Suppressor macrophage treated with lipopolysaccharide for 4 hours (primary cell): ENCODE data around the gene TMEM214.
"Not testable (repeated sequence)": the region's sequence is repeated elsewhere in the genome, so short reads cannot be mapped to it uniquely, and the experiment has no call there.

Experiments
- DNase-seq: peaks from one replicate; pipeline ENCODE4 v3.0.0-alpha.2; 2020

TMEM214 gene

DNA sequence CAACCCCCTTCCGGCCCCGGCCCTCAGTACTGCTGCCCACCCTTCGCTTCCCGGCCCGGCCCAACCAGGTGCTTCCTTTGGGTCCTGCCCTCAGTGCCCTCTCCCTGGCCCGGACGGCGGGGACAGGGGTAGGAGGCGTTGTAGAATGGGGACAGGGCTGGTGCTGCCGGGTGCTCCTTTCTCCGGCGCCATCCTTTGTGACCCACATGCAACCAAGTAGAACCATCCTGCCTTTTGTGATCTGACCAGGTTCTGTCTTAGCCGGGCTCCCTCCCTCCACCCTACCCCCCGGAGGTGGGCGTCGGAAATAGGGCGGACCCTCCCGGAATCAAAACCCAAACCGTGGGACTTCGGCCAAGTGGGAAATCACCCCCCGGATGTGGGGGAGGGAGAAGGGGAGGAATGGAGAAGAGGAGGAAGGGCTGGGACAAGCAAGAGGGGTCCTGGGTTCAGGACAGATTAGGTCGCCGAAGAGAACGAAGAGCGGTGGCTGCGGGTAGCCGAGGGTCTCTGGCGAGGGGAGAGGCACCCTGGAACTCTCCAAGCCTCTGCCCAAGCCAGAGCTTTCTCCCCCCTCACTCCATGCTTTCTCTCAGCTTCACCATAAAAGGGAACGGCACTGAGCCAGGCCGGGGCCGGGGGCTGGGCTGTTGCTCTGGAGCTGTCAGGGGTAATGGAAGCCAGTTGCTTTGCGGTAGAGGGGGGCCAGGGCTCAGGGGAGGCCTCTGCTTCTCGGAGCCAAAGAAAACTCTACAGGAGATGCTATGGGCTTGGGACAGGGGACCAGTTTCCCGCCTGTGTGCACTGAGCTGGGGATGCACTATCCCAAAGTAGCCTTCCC lies 39.4 kb downstream of the TMEM214 start:
- DNase-seq = peak; percentile 41

DNA sequence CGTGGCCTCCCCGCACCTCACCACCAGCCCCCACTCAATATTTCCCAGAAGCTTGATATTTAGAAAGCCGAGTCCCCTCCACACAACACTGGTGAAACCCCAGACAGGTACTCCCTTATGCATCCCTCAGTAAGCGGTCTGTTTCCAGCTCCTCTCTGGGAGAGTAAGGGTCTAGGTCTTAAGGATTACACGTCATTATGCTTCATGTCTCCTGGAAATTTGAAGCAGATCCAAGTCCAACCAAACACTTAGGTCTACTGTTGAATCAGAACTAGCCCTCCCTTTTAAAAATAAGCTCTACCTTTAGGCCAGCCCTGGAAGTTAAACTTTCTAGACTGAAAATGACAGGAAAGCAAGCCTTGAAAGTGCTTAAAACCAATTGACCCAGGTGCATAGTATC lies 40.2 kb downstream of the TMEM214 start:
- DNase-seq = no peak

DNA sequence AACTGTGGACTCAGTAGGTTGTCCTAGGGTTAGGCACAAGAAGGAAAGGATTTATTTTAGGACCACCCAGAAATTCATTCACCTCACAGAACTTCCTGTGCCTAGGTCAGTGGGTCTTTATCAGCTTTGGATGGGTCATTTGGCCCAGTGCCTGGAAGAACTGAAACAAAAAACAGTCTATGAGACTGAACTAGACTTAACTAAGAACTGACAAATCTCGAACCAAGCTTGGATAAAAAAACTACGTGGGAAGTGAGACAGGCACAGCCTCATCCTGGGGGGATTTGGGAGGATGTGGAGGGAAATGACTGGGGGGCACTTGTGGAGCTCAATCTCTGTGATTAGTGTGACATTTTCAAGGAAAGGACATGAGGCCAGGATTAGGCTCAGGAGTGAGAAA lies 41.0 kb downstream of the TMEM214 start:
- DNase-seq = peak; percentile 25

DNA sequence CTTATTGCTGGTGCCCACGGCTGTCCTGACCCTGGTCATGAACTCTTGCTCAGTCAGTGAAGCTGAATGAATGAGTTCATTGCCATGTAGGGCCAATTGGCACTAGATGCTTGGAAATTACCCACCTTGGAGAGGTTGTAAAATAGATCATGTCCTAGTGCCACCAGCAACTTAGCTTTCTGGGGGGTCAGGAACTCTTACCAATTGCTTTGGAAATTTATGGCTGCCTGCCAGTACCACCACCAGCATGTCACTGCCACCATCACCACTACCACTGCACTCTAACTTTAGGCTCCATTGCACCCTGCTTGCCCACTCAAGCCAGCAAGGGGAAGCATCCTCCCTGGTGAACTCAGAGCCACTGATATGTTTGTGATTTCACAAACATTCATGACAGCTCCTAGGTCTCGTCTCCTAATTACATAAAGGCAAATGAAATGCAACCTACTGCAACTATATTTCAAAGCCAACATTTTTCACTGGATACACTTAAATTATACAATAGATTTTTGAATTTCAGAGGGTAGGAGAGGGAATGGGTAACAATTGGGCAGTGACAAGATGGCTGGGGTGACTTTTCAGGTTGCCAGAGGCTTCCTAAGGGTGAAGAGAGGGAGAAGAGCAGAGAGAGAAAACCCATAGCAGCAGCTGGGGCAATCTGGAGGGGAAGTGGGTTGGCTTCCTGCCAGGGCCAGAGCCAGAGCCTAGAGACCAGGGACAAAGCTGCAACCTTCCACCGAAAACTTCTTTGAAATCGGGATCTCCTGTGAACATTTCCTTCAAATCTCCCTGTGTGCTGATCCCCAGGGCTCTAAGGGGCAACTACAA lies 42.2 kb downstream of the TMEM214 start:
- DNase-seq = peak; percentile 52

DNA sequence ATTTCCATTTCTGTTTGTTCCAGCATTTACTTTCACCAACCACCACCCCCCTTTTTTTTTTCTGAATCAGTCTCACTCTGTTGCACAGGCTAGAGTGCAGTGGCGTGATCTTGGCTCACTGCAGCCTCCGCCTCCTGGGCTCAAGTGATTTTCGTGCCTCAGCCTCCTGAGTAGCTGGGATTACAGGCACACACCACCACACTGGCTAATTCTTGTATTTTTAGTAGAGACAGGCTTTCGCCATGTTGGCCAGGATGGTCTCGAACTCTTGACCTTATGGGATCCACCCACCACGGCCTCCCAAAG lies 42.8 kb downstream of the TMEM214 start:
- DNase-seq = not testable (repeated sequence)

DNA sequence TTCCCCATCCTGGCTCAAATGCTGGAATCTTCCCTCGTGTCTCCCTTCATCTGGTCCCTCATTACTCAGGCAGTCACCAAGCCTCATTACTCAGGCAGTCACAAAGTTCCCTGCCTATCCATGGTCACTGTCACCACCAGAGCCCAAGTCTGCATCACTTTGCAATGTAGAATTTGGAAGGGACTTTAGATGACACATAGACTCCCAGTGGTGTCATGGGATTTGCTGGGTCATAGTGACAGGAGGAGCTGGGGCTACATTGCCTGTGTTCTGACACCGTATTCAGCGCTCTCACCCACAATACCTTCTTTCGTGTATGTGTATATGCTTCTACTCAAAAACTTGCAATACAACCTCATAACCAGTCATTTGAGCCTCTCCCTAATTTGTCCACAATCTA lies 43.6 kb downstream of the TMEM214 start:
- DNase-seq = peak; percentile 65

DNA sequence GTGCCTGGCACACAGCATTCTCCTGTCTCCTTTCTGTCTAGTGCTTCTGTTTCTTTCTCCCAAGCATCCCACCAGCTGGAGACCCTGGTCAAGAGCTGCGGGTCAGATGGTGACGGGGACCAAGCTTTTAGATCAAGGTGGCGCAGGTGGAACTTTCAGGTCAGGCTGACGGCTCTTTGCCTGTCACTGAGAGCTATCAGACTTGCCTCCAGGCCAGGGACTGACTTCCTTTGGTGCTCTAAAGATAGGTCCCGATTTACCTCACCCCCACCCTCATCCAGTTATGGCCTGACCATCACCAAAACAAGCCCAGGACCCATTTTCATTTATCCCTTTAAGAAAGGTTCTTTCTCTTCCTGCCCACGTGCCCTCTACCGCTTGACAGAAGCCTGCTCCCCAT lies 44.5 kb downstream of the TMEM214 start:
- no peak for DNase-seq

DNA sequence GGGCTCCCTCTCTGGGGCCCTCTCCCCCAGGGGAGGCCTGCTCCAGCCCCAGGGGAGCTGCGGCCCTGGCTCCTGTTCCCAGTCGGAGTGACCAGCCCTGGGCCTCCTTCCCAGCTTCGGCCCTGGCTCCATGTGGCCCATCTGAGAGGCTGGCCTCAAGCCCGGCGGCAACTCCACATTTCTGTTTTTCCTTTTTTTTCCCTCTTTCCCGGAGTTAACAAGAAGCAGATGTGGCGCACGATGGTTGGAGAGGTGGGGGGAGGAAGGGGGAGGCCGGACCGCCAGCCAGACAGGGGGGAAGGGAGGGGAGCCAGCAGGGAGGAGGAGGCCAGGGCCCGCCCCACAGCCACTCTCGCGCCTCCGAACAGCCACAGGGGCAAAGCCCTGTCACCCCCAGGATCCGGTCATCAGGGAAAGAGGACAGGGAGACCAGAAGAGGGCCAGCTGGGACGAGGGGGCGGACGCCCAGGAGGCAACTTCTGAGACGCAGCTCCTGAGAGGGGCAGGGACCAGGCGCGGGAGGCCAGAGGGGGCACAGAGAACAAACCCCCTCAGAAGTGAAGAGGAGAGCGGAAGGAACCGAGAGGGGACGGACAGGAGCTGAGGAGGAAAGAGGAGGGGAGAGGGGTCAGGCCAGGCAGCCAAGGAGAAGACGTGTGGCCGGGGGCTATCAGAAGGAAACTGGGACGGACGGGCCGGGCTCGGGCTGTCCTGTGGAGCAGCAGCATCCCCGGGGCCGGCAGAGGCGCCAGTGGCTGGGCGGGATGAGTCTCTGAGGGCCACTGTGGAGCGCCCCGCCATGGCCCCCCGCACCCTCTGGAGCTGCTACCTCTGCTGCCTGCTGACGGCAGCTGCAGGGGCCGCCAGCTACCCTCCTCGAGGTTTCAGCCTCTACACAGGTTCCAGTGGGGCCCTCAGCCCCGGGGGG lies 45.8 kb downstream of the TMEM214 start, which contains the start of gene EMILIN1:
Gene EMILIN1 (plus strand): TSS at position 349 of the 928 bp plus-strand sequence. CDS start 451 bp downstream, at position 800.
- no peak for DNase-seq

DNA sequence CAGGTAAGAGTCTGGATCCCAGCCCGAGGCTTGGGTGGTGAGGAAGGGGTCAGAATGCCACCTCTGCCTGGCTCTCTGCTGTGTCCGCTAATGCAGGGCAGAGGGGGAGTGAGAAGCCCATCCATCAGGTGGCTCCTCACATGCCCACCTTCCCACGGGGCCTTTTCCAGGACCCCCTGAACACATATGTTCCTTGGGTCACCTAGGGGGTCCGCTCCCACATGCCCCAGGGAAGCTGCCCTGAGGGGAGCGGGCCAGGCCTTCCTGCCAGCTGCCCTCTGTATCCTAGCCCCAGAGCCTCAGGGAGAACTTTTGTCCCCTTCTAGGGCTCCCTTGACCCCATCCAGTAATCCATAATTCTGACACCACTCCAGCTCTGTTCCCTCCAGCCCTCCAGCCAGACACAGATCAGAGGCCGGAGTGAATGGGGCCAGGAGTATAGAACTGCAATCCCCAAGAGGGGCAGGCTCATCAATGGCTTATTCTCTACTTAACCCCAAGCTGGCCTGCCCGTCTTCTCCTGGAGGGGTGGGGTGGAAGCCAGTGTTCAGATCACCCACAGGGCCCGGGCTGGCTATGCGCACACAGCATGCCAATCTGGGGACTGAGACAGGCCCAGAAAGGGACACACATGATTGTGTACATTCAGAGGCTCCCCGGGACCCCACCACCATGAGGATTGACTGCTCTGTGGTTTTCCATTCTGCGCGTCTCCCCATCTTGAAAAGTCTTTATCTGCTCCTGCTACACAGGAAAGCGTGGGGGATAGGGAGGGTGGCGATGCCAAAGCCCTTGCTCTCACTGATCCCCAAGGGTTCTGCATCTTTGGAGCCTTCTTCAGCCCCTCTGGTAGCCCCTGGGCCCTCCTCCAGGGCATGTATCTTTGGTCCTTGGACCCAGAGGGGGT lies 46.7 kb downstream of the TMEM214 start:
- no peak for DNase-seq

DNA sequence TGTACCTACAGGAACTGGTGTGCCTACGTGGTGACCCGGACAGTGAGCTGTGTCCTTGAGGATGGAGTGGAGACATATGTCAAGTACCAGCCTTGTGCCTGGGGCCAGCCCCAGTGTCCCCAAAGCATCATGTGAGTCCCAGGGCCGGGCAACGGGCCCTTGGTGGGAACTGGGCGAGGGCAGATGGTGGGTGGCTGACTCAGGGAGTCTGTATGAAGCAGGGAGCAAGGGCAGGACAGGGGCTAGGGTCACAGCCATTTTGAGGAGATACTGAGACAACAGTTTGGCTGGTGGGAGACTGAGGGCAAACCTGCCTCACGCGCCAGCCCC lies 47.3 kb downstream of the TMEM214 start:
- DNase-seq = peak; percentile 29

DNA sequence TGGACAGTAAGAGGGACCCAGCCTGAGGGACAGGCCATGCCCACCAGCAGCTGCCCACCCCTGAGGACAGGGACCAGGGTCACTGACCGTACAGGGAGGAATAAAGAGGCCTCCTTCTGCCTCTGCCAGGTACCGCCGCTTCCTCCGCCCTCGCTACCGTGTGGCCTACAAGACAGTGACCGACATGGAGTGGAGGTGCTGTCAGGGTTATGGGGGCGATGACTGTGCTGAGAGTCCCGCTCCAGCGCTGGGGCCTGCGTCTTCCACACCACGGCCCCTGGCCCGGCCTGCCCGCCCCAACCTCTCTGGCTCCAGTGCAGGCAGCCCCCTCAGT lies 47.8 kb downstream of the TMEM214 start:
- no peak for DNase-seq

DNA sequence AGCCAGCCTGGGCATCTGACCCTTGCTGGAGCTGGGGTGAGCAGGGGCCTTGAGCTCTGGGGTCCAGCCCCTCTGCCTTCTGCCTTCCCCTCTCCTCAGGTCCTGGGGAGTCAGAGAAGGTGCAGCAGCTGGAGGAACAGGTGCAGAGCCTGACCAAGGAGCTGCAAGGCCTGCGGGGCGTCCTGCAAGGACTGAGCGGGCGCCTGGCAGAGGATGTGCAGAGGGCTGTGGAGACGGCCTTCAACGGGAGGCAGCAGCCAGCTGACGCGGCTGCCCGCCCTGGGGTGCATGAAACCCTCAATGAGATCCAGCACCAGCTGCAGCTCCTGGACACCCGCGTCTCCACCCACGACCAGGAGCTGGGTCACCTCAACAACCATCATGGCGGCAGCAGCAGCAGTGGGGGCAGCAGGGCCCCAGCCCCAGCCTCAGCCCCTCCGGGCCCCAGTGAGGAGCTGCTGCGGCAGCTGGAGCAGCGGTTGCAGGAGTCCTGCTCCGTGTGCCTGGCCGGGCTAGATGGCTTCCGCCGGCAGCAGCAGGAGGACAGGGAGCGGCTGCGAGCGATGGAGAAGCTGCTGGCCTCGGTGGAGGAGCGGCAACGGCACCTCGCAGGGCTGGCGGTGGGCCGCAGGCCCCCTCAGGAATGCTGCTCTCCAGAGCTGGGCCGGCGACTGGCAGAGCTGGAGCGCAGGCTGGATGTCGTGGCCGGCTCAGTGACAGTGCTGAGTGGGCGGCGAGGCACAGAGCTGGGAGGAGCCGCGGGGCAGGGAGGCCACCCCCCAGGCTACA lies 49.4 kb downstream of the TMEM214 start:
- DNase-seq = no peak

DNA sequence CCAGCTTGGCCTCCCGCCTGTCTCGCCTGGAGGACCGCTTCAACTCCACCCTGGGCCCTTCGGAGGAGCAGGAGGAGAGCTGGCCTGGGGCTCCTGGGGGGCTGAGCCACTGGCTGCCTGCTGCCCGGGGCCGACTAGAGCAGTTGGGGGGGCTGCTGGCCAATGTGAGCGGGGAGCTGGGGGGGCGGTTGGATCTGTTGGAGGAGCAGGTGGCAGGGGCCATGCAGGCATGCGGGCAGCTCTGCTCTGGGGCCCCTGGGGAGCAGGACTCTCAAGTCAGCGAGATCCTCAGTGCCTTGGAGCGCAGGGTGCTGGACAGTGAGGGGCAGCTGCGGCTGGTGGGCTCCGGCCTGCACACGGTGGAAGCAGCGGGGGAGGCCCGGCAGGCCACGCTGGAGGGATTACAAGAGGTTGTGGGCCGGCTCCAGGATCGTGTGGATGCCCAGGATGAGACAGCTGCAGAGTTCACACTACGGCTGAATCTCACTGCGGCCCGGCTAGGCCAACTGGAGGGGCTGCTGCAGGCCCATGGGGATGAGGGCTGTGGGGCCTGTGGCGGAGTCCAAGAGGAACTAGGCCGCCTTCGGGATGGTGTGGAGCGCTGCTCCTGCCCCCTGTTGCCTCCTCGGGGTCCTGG lies 50.1 kb downstream of the TMEM214 start:
- DNase-seq = no peak

DNA sequence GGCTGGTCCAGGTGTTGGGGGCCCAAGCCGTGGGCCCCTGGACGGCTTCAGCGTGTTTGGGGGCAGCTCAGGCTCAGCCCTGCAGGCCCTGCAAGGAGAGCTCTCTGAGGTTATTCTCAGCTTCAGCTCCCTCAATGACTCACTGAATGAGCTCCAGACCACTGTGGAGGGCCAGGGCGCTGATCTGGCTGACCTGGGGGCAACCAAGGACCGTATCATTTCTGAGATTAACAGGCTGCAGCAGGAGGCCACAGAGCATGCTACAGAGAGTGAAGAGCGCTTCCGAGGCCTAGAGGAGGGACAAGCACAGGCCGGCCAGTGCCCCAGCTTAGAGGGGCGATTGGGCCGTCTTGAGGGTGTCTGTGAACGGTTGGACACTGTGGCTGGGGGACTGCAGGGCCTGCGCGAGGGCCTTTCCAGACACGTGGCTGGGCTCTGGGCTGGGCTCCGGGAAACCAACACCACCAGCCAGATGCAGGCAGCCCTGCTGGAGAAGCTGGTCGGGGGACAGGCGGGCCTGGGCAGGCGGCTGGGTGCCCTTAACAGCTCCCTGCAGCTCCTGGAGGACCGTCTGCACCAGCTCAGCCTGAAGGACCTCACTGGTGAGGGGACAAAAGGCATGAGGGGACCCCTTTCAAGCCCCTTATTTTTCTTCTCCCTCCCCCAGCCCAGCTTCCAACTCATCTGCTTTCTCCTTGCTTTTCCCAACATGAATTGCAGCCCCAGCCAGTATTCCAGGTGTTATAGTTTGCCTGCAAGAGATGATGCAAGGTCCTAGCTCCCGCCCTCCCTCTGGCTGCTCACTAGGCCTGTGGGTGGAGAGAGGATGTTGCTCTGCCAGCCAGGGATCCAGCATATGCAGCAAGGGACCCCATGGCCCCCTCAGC lies 50.9 kb downstream of the TMEM214 start:
- no peak for DNase-seq

DNA sequence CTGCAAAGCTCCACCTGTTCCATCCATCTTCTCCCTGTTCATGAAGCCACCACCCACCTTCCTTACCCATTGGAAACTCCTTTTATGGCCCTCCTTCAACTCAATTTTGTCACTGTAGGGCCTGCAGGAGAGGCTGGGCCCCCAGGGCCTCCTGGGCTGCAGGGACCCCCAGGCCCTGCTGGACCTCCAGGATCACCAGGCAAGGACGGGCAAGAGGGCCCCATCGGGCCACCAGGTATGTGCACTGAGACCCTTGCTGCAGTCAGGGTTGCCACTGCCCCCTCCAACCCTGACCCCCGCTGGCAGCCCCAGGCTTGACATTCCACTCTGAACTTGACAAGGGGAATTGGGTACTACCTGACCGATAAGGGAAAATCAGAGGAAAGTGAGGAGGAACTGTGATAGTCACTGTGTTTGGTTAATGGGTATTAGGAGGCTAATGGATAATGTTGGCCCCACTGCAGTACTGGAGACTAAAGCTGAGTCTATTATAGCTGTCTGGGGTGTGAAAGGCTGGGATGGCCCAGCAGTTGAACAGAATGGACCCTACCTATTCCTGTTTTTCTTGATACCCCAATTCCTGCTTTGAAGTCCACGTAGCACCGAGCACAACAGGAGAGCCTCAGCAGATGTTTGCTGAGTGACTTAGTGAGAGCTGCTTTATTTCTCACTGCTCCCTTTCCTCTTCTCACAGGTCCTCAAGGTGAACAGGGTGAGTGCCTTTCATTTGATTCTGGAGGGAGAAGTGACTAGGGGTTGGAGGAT lies 51.7 kb downstream of the TMEM214 start:
- no peak for DNase-seq

DNA sequence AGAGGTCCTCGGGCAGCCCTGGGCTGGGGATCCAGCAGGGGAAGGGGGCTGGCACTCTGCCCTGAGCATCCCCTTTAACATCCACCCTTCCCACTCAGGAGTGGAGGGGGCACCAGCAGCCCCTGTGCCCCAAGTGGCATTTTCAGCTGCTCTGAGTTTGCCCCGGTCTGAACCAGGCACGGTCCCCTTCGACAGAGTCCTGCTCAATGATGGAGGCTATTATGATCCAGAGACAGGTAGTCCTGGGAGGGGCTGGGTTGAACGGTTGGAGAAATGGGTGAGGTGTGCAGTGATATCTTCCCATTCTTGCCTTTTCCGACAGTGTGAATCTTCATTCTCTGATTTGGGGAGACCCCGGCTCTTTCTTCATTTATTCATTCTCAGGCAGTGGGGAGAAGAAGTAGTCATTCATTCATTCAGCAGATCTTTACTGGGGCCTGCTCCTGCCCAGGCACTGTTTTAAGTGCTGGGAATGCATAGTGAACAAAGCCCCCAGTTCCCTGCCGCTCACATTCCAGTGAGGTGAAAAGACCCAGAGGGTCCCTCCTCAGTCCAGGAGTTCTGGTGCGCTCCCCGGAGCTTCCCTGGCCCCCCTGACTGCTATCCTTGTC lies 52.4 kb downstream of the TMEM214 start:
- DNase-seq = no peak

DNA sequence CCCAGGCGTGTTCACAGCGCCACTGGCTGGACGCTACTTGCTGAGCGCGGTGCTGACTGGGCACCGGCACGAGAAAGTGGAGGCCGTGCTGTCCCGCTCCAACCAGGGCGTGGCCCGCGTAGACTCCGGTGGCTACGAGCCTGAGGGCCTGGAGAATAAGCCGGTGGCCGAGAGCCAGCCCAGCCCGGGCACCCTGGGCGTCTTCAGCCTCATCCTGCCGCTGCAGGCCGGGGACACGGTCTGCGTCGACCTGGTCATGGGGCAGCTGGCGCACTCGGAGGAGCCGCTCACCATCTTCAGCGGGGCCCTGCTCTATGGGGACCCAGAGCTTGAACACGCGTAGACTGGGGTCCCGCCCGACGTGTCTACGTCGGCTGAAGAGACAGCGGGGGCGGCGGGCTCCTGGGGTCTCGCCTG lies 52.9 kb downstream of the TMEM214 start:
- peak; percentile 70 for DNase-seq

DNA sequence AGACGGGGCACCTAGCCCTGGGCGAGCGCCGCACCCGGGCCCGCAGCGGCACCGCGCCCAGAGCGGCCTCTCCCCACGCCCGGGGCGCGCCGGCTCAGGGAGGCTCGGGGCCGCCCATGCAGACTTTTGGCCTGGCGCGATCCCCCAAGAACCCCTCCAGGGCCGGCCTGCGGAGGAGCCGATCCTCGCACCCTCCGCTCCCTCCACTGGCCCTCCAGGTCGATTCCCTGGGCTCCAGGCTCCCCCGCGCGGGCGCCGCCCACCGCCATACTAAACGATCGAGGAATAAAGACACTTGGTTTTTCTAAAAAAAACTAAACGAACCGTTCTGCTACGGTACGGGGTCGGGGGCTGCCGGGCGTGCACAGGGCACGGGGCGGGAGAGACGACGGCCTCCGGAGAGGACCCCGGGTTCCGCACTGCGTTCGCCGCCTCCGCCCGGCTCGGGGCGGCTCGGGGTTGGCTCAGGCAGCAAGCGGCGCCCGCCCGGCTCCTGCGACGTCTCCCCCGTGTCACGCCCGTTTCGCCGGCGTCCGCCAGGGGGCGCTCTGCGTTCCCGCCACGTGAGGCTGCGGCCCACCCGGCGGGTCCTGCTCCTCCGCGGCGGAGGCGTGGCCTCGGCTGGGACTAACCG lies 53.4 kb downstream of the TMEM214 start:
- peak; percentile 98 for DNase-seq
